ENCODE measurements around the gene KRTAP10-1.
"Not testable (repeated sequence)": the region's sequence is repeated elsewhere in the genome, so short reads cannot be mapped to it uniquely, and the experiment has no call there.

The KRTAP10-1 gene

GRCh38 chr21:44568667-44569556 is 28.9 kb upstream of the KRTAP10-1 start:
- Histone ChIP-seq H3K4me3 (ENCODE audit: low read depth in 1 of 2, low read length in 2 of 2) (no peak overlapping the region), H3K27me3 (ENCODE audit: low read depth, low read length) (no peaks in the 10 kb centered on the region), H3K27ac (ENCODE audit: low read length) (no peak overlapping the region), H3K9me3 (ENCODE audit: control insufficient read depth in 1 of 2, low read length in 2 of 2) (peaks cover 4 to 12% of the 10 kb centered on the region in 2 donors), H3K4me1 (ENCODE audit: control insufficient read depth in 1 of 2, insufficient read depth in 2 of 2, low read length in 2 of 2) (no peaks in the 10 kb centered on the region), H3K36me3 (ENCODE audit: control insufficient read depth in 1 of 2, insufficient read depth in 2 of 2, low read length in 2 of 2) (no peaks in the 10 kb centered on the region)

GRCh38 chr21:44568261-44568660 is 28.3 kb upstream of the KRTAP10-1 start:
- Histone ChIP-seq H3K27me3 (ENCODE audit: low read depth, low read length) (no peaks in the 10 kb centered on the region), H3K27ac (ENCODE audit: low read length) (no peak overlapping the region), H3K4me1 (ENCODE audit: control insufficient read depth in 1 of 2, insufficient read depth in 2 of 2, low read length in 2 of 2) (no peaks in the 10 kb centered on the region), H3K4me3 (ENCODE audit: low read depth in 1 of 2, low read length in 2 of 2) (no peak overlapping the region), H3K36me3 (ENCODE audit: control insufficient read depth in 1 of 2, insufficient read depth in 2 of 2, low read length in 2 of 2) (no peaks in the 10 kb centered on the region), H3K9me3 (ENCODE audit: control insufficient read depth in 1 of 2, low read length in 2 of 2) (peaks cover 4 to 12% of the 10 kb centered on the region in 2 donors)

- Histone ChIP-seq H3K4me3 (ENCODE audit: low read depth in 1 of 2, low read length in 2 of 2) (no peak overlapping the region), H3K36me3 (ENCODE audit: control insufficient read depth in 1 of 2, insufficient read depth in 2 of 2, low read length in 2 of 2) (no peaks in the 10 kb centered on the region), H3K4me1 (ENCODE audit: control insufficient read depth in 1 of 2, insufficient read depth in 2 of 2, low read length in 2 of 2) (no peaks in the 10 kb centered on the region)
These were observed 27.6 kb upstream of the KRTAP10-1 start for GRCh38 chr21:44567481-44568171.

GRCh38 chr21:44566403-44566802 is 26.4 kb upstream of the KRTAP10-1 start:
- Histone ChIP-seq H3K27ac (ENCODE audit: low read length) (no peak overlapping the region), H3K4me3 (ENCODE audit: low read depth in 1 of 2, low read length in 2 of 2) (no peak overlapping the region), H3K9me3 (ENCODE audit: control insufficient read depth in 1 of 2, low read length in 2 of 2) (peaks cover 4 to 12% of the 10 kb centered on the region in 2 donors), H3K36me3 (ENCODE audit: control insufficient read depth in 1 of 2, insufficient read depth in 2 of 2, low read length in 2 of 2) (no peaks in the 10 kb centered on the region), H3K27me3 (ENCODE audit: low read depth, low read length) (no peaks in the 10 kb centered on the region), H3K4me1 (ENCODE audit: control insufficient read depth in 1 of 2, insufficient read depth in 2 of 2, low read length in 2 of 2) (no peaks in the 10 kb centered on the region)

More at GRCh38 chr21:44567481-44568171, 27.6 kb upstream of the KRTAP10-1 start:
- peaks cover 4 to 14% of the 10 kb centered on the region in 2 donors for H3K9me3 ChIP-seq (ENCODE audit: control insufficient read depth in 1 of 2, low read length in 2 of 2)
- no peaks in the 10 kb centered on the region for H3K27me3 ChIP-seq (ENCODE audit: low read depth, low read length)
- H3K27ac ChIP-seq (ENCODE audit: low read length): no peak overlapping the region

- Histone ChIP-seq H3K9me3 (ENCODE audit: control insufficient read depth in 1 of 2, low read length in 2 of 2) (peaks cover 0 to 4% of the 10 kb centered on the region in 2 donors), H3K4me3 (ENCODE audit: low read depth in 1 of 2, low read length in 2 of 2) (no peak overlapping the region), H3K4me1 (ENCODE audit: control insufficient read depth in 1 of 2, insufficient read depth in 2 of 2, low read length in 2 of 2) (no peaks in the 10 kb centered on the region), H3K27me3 (ENCODE audit: low read depth, low read length) (no peaks in the 10 kb centered on the region), H3K27ac (ENCODE audit: low read length) (no peak overlapping the region), H3K36me3 (ENCODE audit: control insufficient read depth in 1 of 2, insufficient read depth in 2 of 2, low read length in 2 of 2) (no peaks in the 10 kb centered on the region)
These were observed 25.0 kb upstream of the KRTAP10-1 start for GRCh38 chr21:44564886-44565598.

- Histone ChIP-seq H3K4me3 (ENCODE audit: low read depth in 1 of 2, low read length in 2 of 2) (no peak overlapping the region), H3K27me3 (ENCODE audit: low read depth, low read length) (no peaks in the 10 kb centered on the region), H3K4me1 (ENCODE audit: control insufficient read depth in 1 of 2, insufficient read depth in 2 of 2, low read length in 2 of 2) (no peaks in the 10 kb centered on the region), H3K36me3 (ENCODE audit: control insufficient read depth in 1 of 2, insufficient read depth in 2 of 2, low read length in 2 of 2) (no peaks in the 10 kb centered on the region), H3K27ac (ENCODE audit: low read length) (no peak overlapping the region), H3K9me3 (ENCODE audit: control insufficient read depth in 1 of 2, low read length in 2 of 2) (peaks cover 0 to 4% of the 10 kb centered on the region in 2 donors)
These were observed 24.1 kb upstream of the KRTAP10-1 start for GRCh38 chr21:44564099-44564498.

- peaks cover 0 to 8% of the 10 kb centered on the region in 2 donors for H3K9me3 ChIP-seq (ENCODE audit: control insufficient read depth in 1 of 2, low read length in 2 of 2)
- H3K4me1 ChIP-seq (ENCODE audit: control insufficient read depth in 1 of 2, insufficient read depth in 2 of 2, low read length in 2 of 2): no peaks in the 10 kb centered on the region
- no peaks in the 10 kb centered on the region for H3K36me3 ChIP-seq (ENCODE audit: control insufficient read depth in 1 of 2, insufficient read depth in 2 of 2, low read length in 2 of 2)
- H3K27me3 ChIP-seq (ENCODE audit: low read depth, low read length): no peaks in the 10 kb centered on the region
- H3K4me3 ChIP-seq (ENCODE audit: low read depth in 1 of 2, low read length in 2 of 2): no peak within 1 kb of the TSS
- no peak within 1 kb of the TSS for H3K27ac ChIP-seq (ENCODE audit: low read length)
These were observed 18.7 kb upstream of the KRTAP10-1 start, which contains the start of gene KRTAP10-3 for GRCh38 chr21:44558695-44559094. Gene KRTAP10-3, minus strand, starts transcription at chr21:44558795. Its CDS starts 80 bp downstream, at chr21:44558715.

- not testable (repeated sequence) for H3K36me3 ChIP-seq (ENCODE audit: control insufficient read depth in 1 of 2, insufficient read depth in 2 of 2, low read length in 2 of 2); H3K4me3 ChIP-seq (ENCODE audit: low read depth in 1 of 2, low read length in 2 of 2); H3K27me3 ChIP-seq (ENCODE audit: low read depth, low read length); H3K9me3 ChIP-seq (ENCODE audit: control insufficient read depth in 1 of 2, low read length in 2 of 2); H3K27ac ChIP-seq (ENCODE audit: low read length); H3K4me1 ChIP-seq (ENCODE audit: control insufficient read depth in 1 of 2, insufficient read depth in 2 of 2, low read length in 2 of 2)
These were observed 18.3 kb upstream of the KRTAP10-1 start for GRCh38 chr21:44558329-44558675.

GRCh38 chr21:44557491-44558328 is 17.7 kb upstream of the KRTAP10-1 start:
- Histone ChIP-seq H3K27me3 (ENCODE audit: low read depth, low read length) (no peaks in the 10 kb centered on the region), H3K4me1 (ENCODE audit: control insufficient read depth in 1 of 2, insufficient read depth in 2 of 2, low read length in 2 of 2) (no peaks in the 10 kb centered on the region)

GRCh38 chr21:44556879-44557278 is 16.9 kb upstream of the KRTAP10-1 start:
- Histone ChIP-seq H3K4me3 (ENCODE audit: low read depth in 1 of 2, low read length in 2 of 2) (no peak overlapping the region), H3K36me3 (ENCODE audit: control insufficient read depth in 1 of 2, insufficient read depth in 2 of 2, low read length in 2 of 2) (no peaks in the 10 kb centered on the region), H3K27ac (ENCODE audit: low read length) (no peak overlapping the region), H3K9me3 (ENCODE audit: control insufficient read depth in 1 of 2, low read length in 2 of 2) (peaks cover 0 to 4% of the 10 kb centered on the region in 2 donors), H3K4me1 (ENCODE audit: control insufficient read depth in 1 of 2, insufficient read depth in 2 of 2, low read length in 2 of 2) (no peaks in the 10 kb centered on the region), H3K27me3 (ENCODE audit: low read depth, low read length) (no peaks in the 10 kb centered on the region)

More at GRCh38 chr21:44557491-44558328, 17.7 kb upstream of the KRTAP10-1 start:
- H3K4me3 ChIP-seq (ENCODE audit: low read depth in 1 of 2, low read length in 2 of 2): no peak overlapping the region
- H3K9me3 ChIP-seq (ENCODE audit: control insufficient read depth in 1 of 2, low read length in 2 of 2): peaks cover 0 to 7% of the 10 kb centered on the region in 2 donors
- no peaks in the 10 kb centered on the region for H3K36me3 ChIP-seq (ENCODE audit: control insufficient read depth in 1 of 2, insufficient read depth in 2 of 2, low read length in 2 of 2)
- no peak overlapping the region for H3K27ac ChIP-seq (ENCODE audit: low read length)

All from muscle layer of duodenum (tissue), 2 donors.